Measurements from ENCODE around the gene LSM3.

GRCh38 chr3:14236902-14237301 lies 58.3 kb downstream of the LSM3 start:
- TF ChIP-seq CTCF (IDR thresholded peaks at IDR 0.05; ENCODE audit: insufficient read depth, low read depth, low read length), result no peak
- no peak for TF ChIP-seq EZH2 (IDR thresholded peaks at IDR 0.05; ENCODE audit: insufficient read depth, low read length)

All from astrocyte (in vitro differentiated cells and primary cell).